Subcutaneous adipose tissue (tissue), 4 donors: ENCODE results near the gene ANKRD13D. TPM values are rescaled to one million over a fixed set of nuclear protein-coding genes. Genes with fewer than 3 reads are reported as not detected.

Experiments used
- total RNA-seq, 4 donors: library from RNA; depleted of rRNA; stranded (reverse); fragments of >200 nt; gene quantifications; one replicate each; pipeline ENCODE4 v1.1.0, GENCODE V29; 2016
- TF ChIP-seq, protein P1 (sequence below): fragments of 450-650 bp; IDR thresholded peaks from one replicate; pipeline ENCODE4 v1.5.1; 2016; ENCODE audit warnings: low read depth, mild to moderate bottlenecking, control low read depth, antibody characterized with exemption, moderate library complexity

ANKRD13D gene
- total RNA-seq, 4 donors from 2014 or later, result 12.4 to 43.7 (median 31.4) TPM

DNA sequence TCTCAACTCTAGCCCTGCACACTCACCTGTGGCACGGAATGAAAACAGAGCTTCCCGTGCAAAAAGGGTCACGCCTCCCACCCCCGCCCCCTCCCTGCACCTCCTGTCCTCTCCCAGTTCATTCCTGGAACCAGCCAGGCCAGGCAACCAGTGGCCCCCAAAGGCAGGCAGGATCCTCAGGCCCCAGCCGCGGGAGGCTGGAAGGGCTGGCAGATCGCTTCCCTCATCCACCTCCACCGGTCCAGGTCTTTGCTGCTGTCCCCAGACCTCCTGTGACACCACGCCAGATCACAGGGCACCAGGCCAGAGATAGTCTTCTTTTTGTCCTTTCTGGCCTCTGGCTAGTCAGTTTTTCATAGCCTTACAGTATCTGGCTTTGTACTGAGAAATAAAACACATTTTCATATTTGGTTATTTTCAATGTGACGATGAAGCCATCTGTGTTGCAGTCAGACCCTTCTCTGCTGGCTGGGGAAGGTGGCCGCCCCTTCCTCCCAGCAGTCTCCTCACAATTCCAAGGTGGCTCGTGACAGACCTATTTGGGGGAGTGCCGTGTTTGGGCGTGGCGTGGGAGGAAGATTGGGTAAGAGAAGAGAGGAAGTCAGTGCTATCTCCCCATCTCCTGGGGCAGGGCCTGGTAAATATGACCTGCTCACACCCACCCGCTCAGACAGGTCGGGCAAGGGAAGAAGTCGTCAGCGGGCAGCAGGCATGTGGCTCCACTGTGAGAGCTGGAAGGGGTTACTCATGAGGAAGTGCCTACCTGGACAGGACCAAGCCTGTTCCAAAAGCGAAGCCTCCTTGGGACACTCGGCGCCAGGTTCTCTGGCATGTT, 23.3 kb downstream of the ANKRD13D start:
- TF ChIP-seq, protein P1, sequence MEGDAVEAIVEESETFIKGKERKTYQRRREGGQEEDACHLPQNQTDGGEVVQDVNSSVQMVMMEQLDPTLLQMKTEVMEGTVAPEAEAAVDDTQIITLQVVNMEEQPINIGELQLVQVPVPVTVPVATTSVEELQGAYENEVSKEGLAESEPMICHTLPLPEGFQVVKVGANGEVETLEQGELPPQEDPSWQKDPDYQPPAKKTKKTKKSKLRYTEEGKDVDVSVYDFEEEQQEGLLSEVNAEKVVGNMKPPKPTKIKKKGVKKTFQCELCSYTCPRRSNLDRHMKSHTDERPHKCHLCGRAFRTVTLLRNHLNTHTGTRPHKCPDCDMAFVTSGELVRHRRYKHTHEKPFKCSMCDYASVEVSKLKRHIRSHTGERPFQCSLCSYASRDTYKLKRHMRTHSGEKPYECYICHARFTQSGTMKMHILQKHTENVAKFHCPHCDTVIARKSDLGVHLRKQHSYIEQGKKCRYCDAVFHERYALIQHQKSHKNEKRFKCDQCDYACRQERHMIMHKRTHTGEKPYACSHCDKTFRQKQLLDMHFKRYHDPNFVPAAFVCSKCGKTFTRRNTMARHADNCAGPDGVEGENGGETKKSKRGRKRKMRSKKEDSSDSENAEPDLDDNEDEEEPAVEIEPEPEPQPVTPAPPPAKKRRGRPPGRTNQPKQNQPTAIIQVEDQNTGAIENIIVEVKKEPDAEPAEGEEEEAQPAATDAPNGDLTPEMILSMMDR, result no peak

DNA sequence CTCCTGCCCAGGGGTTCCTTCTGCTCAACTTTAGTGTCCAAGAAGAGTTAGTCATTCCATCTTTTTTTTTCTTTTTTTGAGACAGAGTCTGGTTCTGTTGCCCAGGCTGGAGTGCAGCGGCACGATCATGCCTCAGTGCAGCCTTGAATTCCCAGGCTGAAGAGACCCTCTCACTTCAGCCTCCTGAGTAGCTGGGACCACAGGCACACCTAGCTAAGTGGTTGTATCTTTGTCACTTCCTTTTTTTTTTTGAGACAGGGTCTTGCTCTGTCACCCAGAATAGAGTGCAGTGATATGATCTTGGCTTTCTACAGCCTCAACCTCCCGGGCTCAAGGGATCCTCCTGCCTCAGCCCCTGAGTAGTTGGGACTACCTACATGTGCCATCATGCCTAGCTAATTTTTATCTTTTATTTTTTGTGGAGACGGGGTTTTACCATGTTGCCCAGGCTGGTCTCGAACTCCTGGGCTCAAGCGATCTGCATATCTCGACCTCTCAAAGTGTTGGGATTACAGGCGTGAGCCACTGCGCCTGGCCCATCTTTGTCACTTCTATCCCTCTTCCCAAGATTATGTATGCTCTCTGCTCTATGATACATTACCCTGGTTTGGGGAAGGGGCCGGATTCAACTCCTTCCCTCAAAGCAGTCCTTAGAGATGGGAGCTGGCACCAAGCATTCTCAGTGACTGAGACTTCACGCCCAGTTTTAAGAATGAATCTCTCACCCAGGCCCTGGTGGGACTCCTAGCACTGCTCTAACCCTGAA, 24.2 kb downstream of the ANKRD13D start:
- TF ChIP-seq, protein P1, result no peak

DNA sequence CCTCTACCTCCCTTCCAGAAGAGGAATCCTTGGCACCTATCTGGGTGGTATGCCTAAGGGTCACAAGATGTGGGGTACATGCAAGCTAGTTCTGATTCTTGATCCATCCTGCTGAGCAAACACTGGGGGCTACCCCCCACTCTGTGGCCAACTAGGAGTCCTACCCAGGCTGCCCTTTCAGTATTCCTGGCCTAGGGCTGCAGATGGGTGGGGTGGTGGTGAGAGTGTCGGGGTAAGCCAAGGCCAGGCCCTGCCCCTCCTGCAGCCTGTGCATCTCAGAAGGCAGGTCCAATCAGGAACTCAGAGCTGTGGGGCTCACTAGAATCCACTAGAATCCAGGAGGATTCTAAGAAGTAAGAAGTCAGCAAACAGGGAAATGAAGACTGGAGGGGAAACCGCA, 25.1 kb downstream of the ANKRD13D start:
- TF ChIP-seq, protein P1, result no peak

DNA sequence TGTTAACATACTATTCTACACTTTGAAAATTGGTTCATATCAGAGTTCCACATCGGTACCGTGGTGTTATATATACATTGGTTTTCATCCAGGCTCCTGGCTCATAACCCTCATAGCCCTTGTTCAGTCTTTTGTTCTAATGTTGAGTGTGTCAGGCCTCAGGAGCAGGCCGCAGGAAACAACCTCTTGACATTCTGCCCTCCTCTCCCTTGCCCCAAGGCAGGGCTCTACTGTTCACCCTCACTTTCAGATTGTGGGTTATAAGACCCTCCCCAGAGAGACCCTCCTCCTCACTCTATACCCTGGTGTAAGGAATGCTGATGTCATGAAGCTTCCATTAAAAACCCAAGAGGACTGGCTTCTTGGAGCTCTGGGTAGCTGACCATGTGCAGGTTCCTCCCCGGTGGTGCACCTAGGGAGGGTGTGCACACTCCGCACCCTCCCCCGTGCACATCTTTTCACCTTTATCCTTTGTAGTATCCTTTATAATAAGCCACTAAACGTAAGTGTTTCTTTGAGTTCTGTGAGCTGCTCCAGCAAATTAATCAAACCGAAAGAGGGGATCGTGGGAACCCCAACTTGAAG, 26.3 kb downstream of the ANKRD13D start:
- TF ChIP-seq, protein P1, result no peak

DNA sequence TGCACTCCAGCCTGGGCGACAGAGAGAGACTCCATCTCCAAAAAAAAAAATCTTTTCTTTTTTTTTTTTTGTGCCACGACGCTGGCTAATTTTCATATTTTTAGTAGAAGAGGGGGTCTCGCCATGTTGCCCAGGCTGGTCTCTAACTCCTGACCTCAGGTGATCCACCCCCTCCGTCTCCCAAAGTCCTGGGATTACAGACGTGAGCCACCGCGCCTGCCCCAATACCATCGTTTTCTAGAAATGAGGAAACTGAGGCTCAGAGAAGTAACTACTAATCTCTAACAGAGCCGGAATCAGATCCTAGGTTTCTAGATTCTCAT, 27.7 kb downstream of the ANKRD13D start:
- TF ChIP-seq, protein P1, result no peak

DNA sequence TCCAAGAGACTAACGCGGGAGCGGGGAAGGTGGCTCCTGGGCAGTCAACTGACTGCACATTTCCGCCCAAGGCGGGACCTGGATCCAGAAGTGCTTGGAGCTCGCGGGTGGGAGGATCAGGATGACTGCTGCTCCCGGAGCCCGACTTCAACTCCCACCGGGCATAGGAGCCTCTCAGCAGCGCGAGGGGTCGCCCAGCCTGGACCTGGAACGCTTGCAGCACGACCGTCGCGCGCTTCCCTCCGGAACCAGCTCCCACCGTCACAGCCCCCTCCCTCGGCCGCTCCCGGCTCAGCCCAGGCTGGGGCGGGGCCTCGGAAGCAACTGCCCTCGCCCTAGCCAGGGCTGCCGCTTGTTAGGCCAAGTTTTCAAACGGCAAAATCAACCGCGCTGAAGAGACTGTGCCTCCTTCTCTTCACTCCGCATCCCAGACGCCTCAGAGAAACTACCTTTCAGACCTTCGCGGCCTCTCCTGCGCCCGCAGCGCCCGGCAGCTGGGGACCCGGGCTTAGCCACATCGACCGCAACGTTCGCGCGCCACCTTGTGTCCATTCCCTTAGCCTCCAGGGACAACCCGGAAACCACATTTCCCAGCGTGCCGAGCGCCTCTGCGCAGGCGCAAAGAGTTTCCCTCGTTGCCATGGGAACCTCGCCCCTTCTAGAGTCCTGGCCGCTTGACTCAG, 28.2 kb downstream of the ANKRD13D start:
- TF ChIP-seq, protein P1, result no peak
